Activated T-helper 1 cell treated with anti-CD3 and anti-CD28 coated beads, Interleukin-12 subunit alpha, Interleukin-12 subunit beta, Interleukin-2, Interleukin-4 antibody, amounts not matched to agents 30 ng/mL and 10 ng/mL and 1 ng/mL, durations not matched to agents 14 hours and 24 hours and 36 hours (primary cell): ENCODE data around the gene CYP2C19. TPM values are rescaled to one million over a fixed set of nuclear protein-coding genes. Genes with fewer than 3 reads are reported as not detected.
"Not testable (repeated sequence)": the region's sequence is repeated elsewhere in the genome, so short reads cannot be mapped to it uniquely, and the experiment has no call there.

Experiments
- DNase-seq: peaks from one replicate; pipeline ENCODE4 v3.0.0; 2021; ENCODE audit warnings: low spot score
- H3K27ac Mint-ChIP-seq: one replicate; pipeline ENCODE4 v1.8.0; 2021; ENCODE audit warnings: mild to moderate bottlenecking, mixed read lengths
- H3K27me3 Mint-ChIP-seq: one replicate; pipeline ENCODE4 v1.8.0; 2022; ENCODE audit warnings: mild to moderate bottlenecking, moderate library complexity, mixed read lengths; ENCODE audit not compliant: insufficient read depth
- H3K36me3 Mint-ChIP-seq: one replicate; pipeline ENCODE4 v1.8.0; 2021; ENCODE audit warnings: low read depth, mixed read lengths
- H3K4me1 Mint-ChIP-seq: one replicate; pipeline ENCODE4 v1.8.0; 2021; ENCODE audit warnings: low read depth, mixed read lengths
- H3K4me3 Mint-ChIP-seq: one replicate; pipeline ENCODE4 v1.8.0; 2021; ENCODE audit warnings: mild to moderate bottlenecking, moderate library complexity, mixed read lengths
- H3K9me3 Mint-ChIP-seq: one replicate; pipeline ENCODE4 v1.8.0; 2021; ENCODE audit warnings: mixed read lengths
- intact Hi-C: fragments of 100-400 bp; cut with micrococcal nuclease; formaldehyde crosslinking; loops from one replicate; pipeline ENCODE4 v1.15.1; 2024
- total RNA-seq: library from RNA; stranded (reverse); gene quantifications from 2 replicates; pipeline ENCODE4 v1.2.3, GENCODE V29; 2022

Gene CYP2C19
- total RNA-seq = not detected in 2 replicates

DNA sequence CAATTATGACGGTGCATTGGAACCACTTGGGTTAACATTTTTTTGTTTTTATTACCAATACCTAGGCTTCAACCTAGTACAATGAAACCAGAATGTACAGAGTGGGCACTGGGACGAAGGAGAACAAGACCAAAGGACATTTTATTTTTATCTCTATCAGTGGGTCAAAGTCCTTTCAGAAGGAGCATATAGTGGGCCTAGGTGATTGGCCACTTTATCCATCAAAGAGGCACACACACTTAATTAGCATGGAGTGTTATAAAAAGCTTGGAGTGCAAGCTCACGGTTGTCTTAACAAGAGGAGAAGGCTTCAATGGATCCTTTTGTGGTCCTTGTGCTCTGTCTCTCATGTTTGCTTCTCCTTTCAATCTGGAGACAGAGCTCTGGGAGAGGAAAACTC is at the start of gene CYP2C19:
TSS of gene CYP2C19 (plus strand) at position 289 of the 400 bp plus-strand sequence. CDS start at position 314, 25 bp downstream.
- H3K36me3 Mint-ChIP-seq = no peaks in the 10 kb centered on the region
- intact Hi-C loops = no loop called here
- H3K27me3 Mint-ChIP-seq = no peaks in the 10 kb centered on the region
- no peak for DNase-seq
- no peak within 1 kb of the TSS for H3K27ac Mint-ChIP-seq
- no peaks in the 10 kb centered on the region for H3K4me1 Mint-ChIP-seq
- H3K4me3 Mint-ChIP-seq = no peak within 1 kb of the TSS
- H3K9me3 Mint-ChIP-seq = peaks cover 7% of the 10 kb centered on the region

DNA sequence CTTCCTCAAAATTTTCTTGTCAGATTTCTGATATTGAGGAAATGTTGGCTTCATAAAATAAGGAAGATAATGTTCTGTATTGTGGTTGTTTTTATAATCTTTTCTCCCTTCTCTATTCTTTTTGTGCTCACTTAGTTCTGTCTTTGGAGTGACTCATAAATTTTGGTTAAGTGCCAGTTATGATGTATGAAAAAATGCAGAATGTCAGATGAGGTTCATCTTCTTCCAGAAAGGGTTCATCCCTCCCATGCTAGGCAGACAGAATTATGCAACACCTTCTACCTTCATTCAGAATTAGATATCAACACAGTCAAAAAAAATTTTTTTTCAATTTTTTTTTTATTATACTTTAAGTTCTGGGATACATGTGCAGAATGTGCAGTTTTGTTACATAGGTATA is 36.6 kb upstream of the CYP2C19 start:
- intact Hi-C loops = no loop called here
- Mint-ChIP-seq H3K36me3 (no peaks in the 10 kb centered on the region), H3K4me1 (no peaks in the 10 kb centered on the region), H3K9me3 (peaks cover 5% of the 10 kb centered on the region), H3K27ac (no peak overlapping the region), H3K4me3 (no peak overlapping the region), H3K27me3 (no peaks in the 10 kb centered on the region)
- DNase-seq = no peak

DNA sequence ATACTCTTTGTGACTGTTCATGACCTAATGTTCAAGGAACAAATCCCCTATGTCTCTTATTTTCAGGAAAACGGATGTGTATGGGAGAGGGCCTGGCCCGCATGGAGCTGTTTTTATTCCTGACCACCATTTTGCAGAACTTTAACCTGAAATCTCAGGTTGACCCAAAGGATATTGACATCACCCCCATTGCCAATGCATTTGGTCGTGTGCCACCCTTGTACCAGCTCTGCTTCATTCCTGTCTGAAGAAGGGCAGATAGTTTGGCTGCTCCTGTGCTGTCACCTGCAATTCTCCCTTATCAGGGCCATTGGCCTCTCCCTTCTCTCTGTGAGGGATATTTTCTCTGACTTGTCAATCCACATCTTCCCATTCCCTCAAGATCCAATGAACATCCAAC is 27.3 kb upstream of the CYP2C19 start:
- intact Hi-C loops = no loop called here
- H3K36me3 Mint-ChIP-seq = no peaks in the 10 kb centered on the region
- DNase-seq = no peak
- no peak overlapping the region for H3K4me3 Mint-ChIP-seq
- no peaks in the 10 kb centered on the region for H3K4me1 Mint-ChIP-seq
- H3K27me3 Mint-ChIP-seq = no peaks in the 10 kb centered on the region
- H3K9me3 Mint-ChIP-seq = peaks cover 4% of the 10 kb centered on the region
- no peak overlapping the region for H3K27ac Mint-ChIP-seq

DNA sequence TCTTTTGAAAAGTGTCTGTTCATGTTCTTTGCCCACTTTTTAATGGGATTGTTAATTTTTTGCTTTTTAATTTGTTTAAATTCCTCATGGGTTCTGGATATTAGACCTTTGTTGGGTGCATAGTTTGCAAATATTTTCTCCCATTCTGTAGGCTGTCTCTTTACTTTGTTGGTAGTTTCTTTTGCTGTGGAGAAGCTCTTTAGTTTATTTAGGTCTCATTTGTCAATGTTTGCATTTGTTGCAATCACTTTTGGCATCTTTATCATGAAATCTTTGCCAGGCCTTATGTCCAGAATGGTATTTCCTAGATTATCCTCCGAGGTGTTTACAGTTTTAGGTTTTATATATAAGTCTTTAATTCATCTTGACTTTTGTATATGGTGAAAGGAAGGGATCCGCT is 23.9 kb upstream of the CYP2C19 start:
- H3K4me1 Mint-ChIP-seq = no peaks in the 10 kb centered on the region
- H3K27ac Mint-ChIP-seq = no peak overlapping the region
- no peak for DNase-seq
- no peak overlapping the region for H3K4me3 Mint-ChIP-seq
- H3K36me3 Mint-ChIP-seq = no peaks in the 10 kb centered on the region
- H3K27me3 Mint-ChIP-seq = no peaks in the 10 kb centered on the region
- H3K9me3 Mint-ChIP-seq = peaks cover 26% of the 10 kb centered on the region
- intact Hi-C loops = no loop called here

DNA sequence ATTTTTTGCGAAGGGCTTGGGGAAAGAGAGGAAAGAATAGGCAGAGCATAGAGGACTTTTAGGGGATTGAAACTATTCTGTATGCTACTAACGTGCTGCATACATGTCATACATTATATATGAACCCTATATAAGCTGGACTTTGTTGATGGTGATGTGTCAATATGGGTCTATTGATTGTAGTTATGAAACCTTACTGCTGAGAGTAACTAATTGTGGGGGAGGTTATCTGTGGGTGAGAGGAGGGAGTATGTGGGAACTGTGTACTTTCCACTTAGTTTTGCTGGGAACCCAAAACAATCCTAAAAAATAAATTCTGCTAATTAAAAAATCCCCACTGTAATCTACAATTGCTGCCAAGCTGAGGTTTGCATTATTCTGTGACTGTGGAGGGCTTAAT is 15.3 kb upstream of the CYP2C19 start:
- Mint-ChIP-seq H3K36me3 (no peaks in the 10 kb centered on the region), H3K27me3 (no peaks in the 10 kb centered on the region)

DNA sequence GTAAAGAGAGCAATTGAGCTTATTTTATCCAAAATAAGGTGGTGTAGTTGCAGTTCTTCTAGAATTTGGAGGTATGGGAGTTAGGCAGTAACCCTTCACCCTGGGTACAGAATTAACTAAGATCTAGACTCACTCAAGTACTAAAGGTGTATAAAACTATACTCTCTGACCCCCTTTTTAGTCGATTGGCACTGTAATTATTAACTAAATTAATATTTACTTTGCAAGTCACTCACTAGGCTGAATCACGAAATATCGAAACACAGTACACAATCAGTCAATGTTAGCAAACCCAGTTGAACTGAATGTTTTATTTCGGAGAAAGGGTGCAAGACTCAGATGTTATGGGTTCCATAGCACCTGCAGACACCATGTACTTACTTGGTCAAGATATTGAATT is 14.6 kb upstream of the CYP2C19 start:
- no peaks in the 10 kb centered on the region for H3K36me3 Mint-ChIP-seq
- no peaks in the 10 kb centered on the region for H3K27me3 Mint-ChIP-seq
- no peak for DNase-seq
- no peak overlapping the region for H3K27ac Mint-ChIP-seq
- intact Hi-C loops = no loop called here
- H3K4me3 Mint-ChIP-seq = no peak overlapping the region
- H3K9me3 Mint-ChIP-seq = peaks cover 16% of the 10 kb centered on the region
- H3K4me1 Mint-ChIP-seq = no peaks in the 10 kb centered on the region

More for the DNA sequence above, 15.3 kb upstream of the CYP2C19 start:
- H3K4me3 Mint-ChIP-seq = no peak overlapping the region
- H3K4me1 Mint-ChIP-seq = no peaks in the 10 kb centered on the region
- intact Hi-C loops = no loop called here
- peaks cover 22% of the 10 kb centered on the region for H3K9me3 Mint-ChIP-seq
- no peak overlapping the region for H3K27ac Mint-ChIP-seq
- DNase-seq = no peak

DNA sequence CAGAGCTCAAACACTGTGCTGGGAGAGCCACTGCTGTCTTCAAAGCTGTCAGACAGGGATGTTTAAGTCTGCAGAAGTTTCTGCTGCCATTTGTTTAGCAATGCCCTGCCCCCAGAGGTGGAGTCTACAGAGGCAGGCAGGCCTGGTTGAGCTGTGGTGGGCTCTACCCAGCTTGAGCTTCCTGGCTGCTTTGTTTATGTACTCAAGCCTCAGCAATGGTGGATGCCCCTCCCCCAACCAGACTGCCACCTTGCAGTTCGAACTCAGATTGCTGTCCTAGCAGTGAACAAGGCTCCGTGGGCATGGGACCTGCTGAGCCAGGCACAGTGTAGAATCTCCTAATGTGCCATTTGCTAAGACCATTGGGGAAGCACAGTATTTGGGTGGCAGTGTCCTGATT is 4.6 kb upstream of the CYP2C19 start:
- intact Hi-C loops = no loop called here

DNA sequence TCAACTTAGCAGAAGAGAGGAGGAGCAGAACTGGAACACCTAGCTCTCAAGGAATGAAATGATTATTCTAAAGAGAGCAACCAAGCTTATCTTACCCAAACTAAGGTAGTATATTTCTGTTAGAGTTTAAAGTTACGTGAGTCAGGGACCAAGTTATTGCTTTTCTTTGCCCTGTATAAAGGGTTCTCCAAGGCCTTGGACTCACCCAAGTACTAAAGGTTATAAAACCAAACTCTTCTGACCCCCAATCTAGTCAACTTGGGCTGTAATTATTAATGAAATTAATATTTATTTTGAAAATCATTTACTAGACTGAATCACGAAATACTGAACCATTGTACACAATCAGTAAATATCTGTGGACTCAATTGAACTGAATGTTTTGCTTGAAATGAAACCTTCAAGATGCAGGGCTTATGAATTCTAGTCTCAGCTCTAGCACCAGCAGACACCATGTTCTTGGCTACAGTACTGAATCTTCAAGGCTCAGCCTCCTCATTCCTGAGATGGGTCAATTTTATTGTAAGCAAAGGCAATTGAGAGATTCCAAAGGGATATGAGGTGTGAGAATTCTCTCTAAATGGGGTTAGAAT is 1.8 kb upstream of the CYP2C19 start:
- no peak for DNase-seq
- Mint-ChIP-seq H3K36me3 (no peaks in the 10 kb centered on the region), H3K27ac (no peak overlapping the region), H3K27me3 (no peaks in the 10 kb centered on the region), H3K9me3 (peaks cover 7% of the 10 kb centered on the region), H3K4me3 (no peak overlapping the region), H3K4me1 (no peaks in the 10 kb centered on the region)
- intact Hi-C loops = no loop called here

More for the DNA sequence above, 4.6 kb upstream of the CYP2C19 start:
- no peak for DNase-seq
- no peak overlapping the region for H3K4me3 Mint-ChIP-seq
- no peaks in the 10 kb centered on the region for H3K27me3 Mint-ChIP-seq
- no peaks in the 10 kb centered on the region for H3K9me3 Mint-ChIP-seq
- H3K4me1 Mint-ChIP-seq = no peaks in the 10 kb centered on the region
- H3K36me3 Mint-ChIP-seq = no peaks in the 10 kb centered on the region
- H3K27ac Mint-ChIP-seq = no peak overlapping the region

DNA sequence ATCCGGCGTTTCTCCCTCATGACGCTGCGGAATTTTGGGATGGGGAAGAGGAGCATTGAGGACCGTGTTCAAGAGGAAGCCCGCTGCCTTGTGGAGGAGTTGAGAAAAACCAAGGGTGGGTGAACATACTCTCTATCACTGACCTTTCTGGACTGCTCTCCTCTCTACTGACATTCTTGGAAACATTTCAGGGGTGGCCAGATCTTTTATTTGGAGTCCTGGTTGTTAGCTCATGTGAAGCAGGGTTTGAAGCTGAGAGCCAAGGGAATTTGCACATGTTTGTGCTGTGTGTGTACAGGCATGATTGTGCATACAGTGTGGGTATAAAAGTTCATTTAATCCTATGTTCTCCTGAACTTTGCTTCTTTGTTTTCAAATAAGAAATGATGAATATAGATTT is 12.9 kb downstream of the CYP2C19 start:
- DNase-seq, H3K9me3 Mint-ChIP-seq, H3K36me3 Mint-ChIP-seq, H3K27ac Mint-ChIP-seq, H3K27me3 Mint-ChIP-seq, H3K4me1 Mint-ChIP-seq, H3K4me3 Mint-ChIP-seq, intact Hi-C loops: not testable (repeated sequence)

DNA sequence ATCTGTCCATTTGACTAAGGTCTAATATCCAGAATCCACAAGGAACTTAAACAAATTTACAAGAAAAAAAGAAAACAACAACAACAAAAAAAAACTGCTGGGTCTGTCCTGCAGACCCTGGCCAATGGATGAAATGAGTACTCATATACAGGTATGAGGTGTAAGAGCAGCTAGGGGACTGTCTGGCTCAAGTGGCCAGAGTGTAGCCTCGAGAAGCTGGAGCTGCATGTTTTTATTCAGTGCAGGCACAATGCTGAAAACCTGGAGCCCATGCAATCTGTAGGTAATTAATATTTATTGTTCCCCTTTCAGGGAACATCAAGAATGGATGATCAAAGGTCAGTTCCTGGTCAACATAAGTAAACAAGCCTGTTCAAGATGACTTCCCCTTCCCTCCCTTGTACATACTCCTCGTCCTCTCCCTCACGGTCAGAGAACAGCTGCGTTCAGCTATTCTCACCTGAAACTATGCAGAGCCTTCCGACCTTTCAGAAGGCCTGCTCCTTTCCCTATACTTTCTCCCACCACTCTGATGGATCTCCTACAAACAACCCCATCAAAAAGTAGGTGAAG is 15.5 kb downstream of the CYP2C19 start:
- Mint-ChIP-seq H3K27ac (no peak overlapping the region), H3K9me3 (no peaks in the 10 kb centered on the region), H3K36me3 (no peaks in the 10 kb centered on the region), H3K4me1 (no peaks in the 10 kb centered on the region), H3K4me3 (no peak overlapping the region), H3K27me3 (no peaks in the 10 kb centered on the region)
- DNase-seq = no peak
- intact Hi-C loops = no loop called here

DNA sequence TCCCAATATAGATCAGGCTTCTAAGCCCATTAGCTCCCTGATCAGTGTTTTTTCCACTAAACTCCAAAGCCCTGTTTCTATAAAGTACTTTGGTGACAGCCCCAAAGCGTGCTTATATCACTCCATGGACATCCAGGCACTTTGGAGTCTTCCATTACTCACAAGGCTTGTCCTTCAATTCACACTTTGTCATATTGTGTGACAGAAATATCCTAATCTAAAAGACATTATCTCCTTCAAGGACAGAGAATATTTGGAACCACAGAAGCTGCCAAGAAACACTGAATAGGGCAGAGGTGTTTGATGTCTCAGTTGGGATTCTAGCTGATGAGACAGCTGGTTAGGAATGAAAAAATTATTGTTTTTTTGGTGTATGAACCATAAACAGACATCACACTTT is 18.4 kb downstream of the CYP2C19 start:
- Mint-ChIP-seq H3K36me3 (no peaks in the 10 kb centered on the region), H3K27ac (no peak overlapping the region), H3K4me3 (no peak overlapping the region), H3K27me3 (no peaks in the 10 kb centered on the region), H3K4me1 (no peaks in the 10 kb centered on the region), H3K9me3 (no peaks in the 10 kb centered on the region)
- intact Hi-C loops = no loop called here
- DNase-seq = no peak

DNA sequence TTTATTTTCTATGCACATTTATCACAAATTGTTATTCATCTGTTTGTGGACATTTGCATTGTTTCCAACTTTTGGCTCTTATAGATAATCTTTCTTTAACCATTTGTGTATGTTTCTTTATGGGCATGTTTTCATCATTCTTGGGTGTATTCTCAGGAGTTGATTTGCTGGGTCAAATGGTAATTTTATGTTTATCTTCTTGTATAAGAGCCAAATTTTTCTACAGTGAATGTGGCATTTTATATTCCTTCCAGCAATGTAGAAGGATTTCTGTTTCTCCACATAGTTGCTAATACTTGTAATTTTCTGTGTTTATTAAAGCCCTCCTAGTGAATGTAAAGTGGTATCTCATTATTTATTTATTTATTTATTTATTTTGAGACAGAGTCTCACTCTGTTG is 21.8 kb downstream of the CYP2C19 start:
- H3K27ac Mint-ChIP-seq = no peak overlapping the region
- no peaks in the 10 kb centered on the region for H3K9me3 Mint-ChIP-seq
- DNase-seq = no peak
- no peaks in the 10 kb centered on the region for H3K27me3 Mint-ChIP-seq
- no peaks in the 10 kb centered on the region for H3K36me3 Mint-ChIP-seq
- intact Hi-C loops = no loop called here
- no peaks in the 10 kb centered on the region for H3K4me1 Mint-ChIP-seq
- no peak overlapping the region for H3K4me3 Mint-ChIP-seq

DNA sequence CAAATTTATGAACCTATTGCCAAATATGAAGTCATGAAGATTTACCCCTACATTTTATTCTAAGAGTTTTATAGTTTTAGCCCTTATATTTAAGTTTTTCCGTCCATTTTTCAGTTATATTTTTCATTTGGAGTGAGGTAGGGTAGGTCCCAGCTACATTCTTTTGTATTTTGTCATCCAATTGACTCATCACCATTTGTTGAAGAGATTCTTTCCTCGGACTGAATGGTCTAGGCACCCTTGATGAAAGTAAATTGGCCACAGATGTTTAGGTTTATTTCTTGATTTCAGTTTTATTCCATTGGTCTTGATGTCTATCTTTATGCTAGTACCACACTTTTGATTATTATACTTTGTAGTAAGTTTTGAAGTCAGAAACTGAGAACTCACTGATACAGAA is 22.7 kb downstream of the CYP2C19 start:
- Mint-ChIP-seq H3K27ac (no peak overlapping the region), H3K4me1 (no peaks in the 10 kb centered on the region), H3K27me3 (no peaks in the 10 kb centered on the region), H3K4me3 (no peak overlapping the region), H3K36me3 (no peaks in the 10 kb centered on the region), H3K9me3 (no peaks in the 10 kb centered on the region)
- intact Hi-C loops = no loop called here
- no peak for DNase-seq

DNA sequence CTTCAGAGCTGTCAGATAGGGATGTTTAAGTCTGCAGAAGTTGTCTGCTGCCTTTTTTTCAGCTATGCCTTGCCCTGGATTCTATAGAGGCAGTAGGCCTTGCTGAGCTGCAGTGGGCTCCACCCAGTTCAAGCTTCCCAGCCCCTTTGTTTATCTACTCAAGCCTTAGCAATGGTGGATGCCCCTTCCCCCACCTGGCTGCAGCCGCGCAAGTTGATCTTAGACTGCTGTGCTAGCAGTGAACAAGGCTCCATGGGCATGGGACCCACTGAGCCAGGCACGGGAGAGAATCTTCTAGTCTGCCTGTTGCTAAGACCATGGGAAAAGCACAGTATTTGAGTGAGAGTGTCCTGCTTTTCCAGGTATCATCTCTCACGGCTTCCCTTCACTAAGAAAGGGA is 38.1 kb downstream of the CYP2C19 start:
- peaks cover 34% of the 10 kb centered on the region for H3K9me3 Mint-ChIP-seq
- intact Hi-C loops, H3K27me3 Mint-ChIP-seq, DNase-seq, H3K4me3 Mint-ChIP-seq, H3K27ac Mint-ChIP-seq, H3K4me1 Mint-ChIP-seq, H3K36me3 Mint-ChIP-seq: not testable (repeated sequence)
